CD14-positive monocyte (primary cell): ENCODE results near the gene P2RX2. TPM values are rescaled to one million over a fixed set of nuclear protein-coding genes. Genes with fewer than 3 reads are reported as not detected.

Source experiments
- DNase-seq, 3 donors: peaks; one replicate each; pipeline ENCODE4 v3.0.0-alpha.2; 2011 to 2022
- H2AFZ ChIP-seq: 2 replicates; pipeline ENCODE4 v1.6.0; 2012; ENCODE audit warnings: mild to moderate bottlenecking, low read depth, low read length, inconsistent platforms; ENCODE audit not compliant: insufficient read depth, poor library complexity, severe bottlenecking
- H3K27ac ChIP-seq, 2 donors: 1 replicate in 1 of 2; 2 replicates in 1 of 2; pipeline ENCODE4 v1.5.1; 2012 to 2013; ENCODE audit warnings: low read length in 2 of 2, control low read depth in 1 of 2, inconsistent platforms in 1 of 2, low read depth in 1 of 2, mild to moderate bottlenecking in 1 of 2
- H3K27me3 ChIP-seq, 2 donors: one replicate each; pipeline versions ENCODE4 v1.6.0 to v1.6.1; 2011 to 2013; ENCODE audit warnings: low read length in 2 of 2; ENCODE audit not compliant: control insufficient read depth in 2 of 2, insufficient read depth in 2 of 2
- H3K36me3 ChIP-seq, 2 donors: replicated peaks in 1 of 2; 1 replicate in 1 of 2; 2 replicates in 1 of 2; pipeline versions ENCODE4 v1.5.1 to v1.6.1; 2012 to 2013; ENCODE audit warnings: low read length in 2 of 2, control low read depth in 1 of 2, inconsistent platforms in 1 of 2, mild to moderate bottlenecking in 1 of 2; ENCODE audit not compliant: insufficient read depth in 2 of 2, control insufficient read depth in 1 of 2
- H3K4me1 ChIP-seq, 2 donors: 1 replicate in 1 of 2; 2 replicates in 1 of 2; pipeline versions ENCODE4 v1.5.1 to v1.6.1; 2012 to 2013; ENCODE audit warnings: low read length in 2 of 2, control low read depth in 1 of 2, inconsistent platforms in 1 of 2, mild to moderate bottlenecking in 1 of 2, moderate library complexity in 1 of 2; ENCODE audit not compliant: insufficient read depth in 2 of 2, control insufficient read depth in 1 of 2
- H3K4me2 ChIP-seq: replicated peaks from 2 replicates; pipeline ENCODE3; 2012; ENCODE audit warnings: low read length, moderate library complexity, mild to moderate bottlenecking; ENCODE audit not compliant: poor library complexity, severe bottlenecking; ENCODE audit errors: extremely low read depth
- H3K4me3 ChIP-seq, 3 experiments: fragments of 200-600 bp in 1 of 3; sonication (generic) in 1 of 3; replicated peaks in 1 of 3; 1 replicate in 2 of 3; 2 replicates in 1 of 3; pipeline ENCODE4 v1.5.1; 2011 to 2013; ENCODE audit warnings: low read length in 3 of 3, mild to moderate bottlenecking in 3 of 3, control low read depth in 2 of 3, low read depth in 2 of 3, inconsistent platforms in 1 of 3, moderate library complexity in 1 of 3
- H3K79me2 ChIP-seq: 2 replicates; pipeline ENCODE4 v1.6.0; 2012; ENCODE audit warnings: mild to moderate bottlenecking, control low read depth, inconsistent platforms, low read length, moderate library complexity; ENCODE audit not compliant: insufficient read depth
- H3K9ac ChIP-seq: 2 replicates; pipeline ENCODE4 v1.6.0; 2017; ENCODE audit warnings: low read length, mild to moderate bottlenecking; ENCODE audit not compliant: insufficient read depth, poor library complexity, severe bottlenecking
- H3K9me3 ChIP-seq, 2 donors: replicated peaks in 1 of 2; 1 replicate in 1 of 2; 2 replicates in 1 of 2; pipeline versions ENCODE4 v1.5.1 to v1.6.1; 2012 to 2013; ENCODE audit warnings: low read length in 2 of 2, control low read depth in 1 of 2; ENCODE audit not compliant: control insufficient read depth in 1 of 2, insufficient read depth in 1 of 2
- H4K20me1 ChIP-seq: 2 replicates; pipeline ENCODE4 v1.6.0; 2012; ENCODE audit warnings: mild to moderate bottlenecking, low read length, control low read depth, moderate library complexity; ENCODE audit not compliant: insufficient read depth
- H3K27ac Mint-ChIP-seq, 7 donors: one replicate each; pipeline ENCODE4 v1.8.0; 2020; ENCODE audit warnings: mild to moderate bottlenecking in 7 of 7, mixed read lengths in 7 of 7, moderate library complexity in 6 of 7, inconsistent platforms in 2 of 7
- H3K27me3 Mint-ChIP-seq, 3 donors: one replicate each; pipeline ENCODE4 v1.8.0; 2021 to 2022; ENCODE audit warnings: low read depth in 3 of 3, mild to moderate bottlenecking in 3 of 3, mixed read lengths in 3 of 3, moderate library complexity in 3 of 3, inconsistent platforms in 1 of 3
- H3K36me3 Mint-ChIP-seq, 2 donors: one replicate each; pipeline ENCODE4 v1.8.0; 2020; ENCODE audit warnings: mixed read lengths in 2 of 2, inconsistent platforms in 1 of 2, mild to moderate bottlenecking in 1 of 2
- H3K4me1 Mint-ChIP-seq: one replicate; pipeline ENCODE4 v1.8.0; 2020; ENCODE audit warnings: mild to moderate bottlenecking, mixed read lengths
- H3K4me3 Mint-ChIP-seq, 2 donors: one replicate each; pipeline ENCODE4 v1.8.0; 2020; ENCODE audit warnings: mild to moderate bottlenecking in 2 of 2, mixed read lengths in 2 of 2, moderate library complexity in 1 of 2
- H3K9me3 Mint-ChIP-seq, 7 donors: one replicate each; pipeline ENCODE4 v1.8.0; 2020 to 2022; ENCODE audit warnings: mixed read lengths in 7 of 7, mild to moderate bottlenecking in 6 of 7, moderate library complexity in 6 of 7, inconsistent platforms in 2 of 7
- CTCF ChIP-seq: fragments of 200-600 bp; IDR thresholded peaks from one replicate; pipeline ENCODE4 v1.8.0; 2022; ENCODE audit warnings: antibody characterized with exemption, mild to moderate bottlenecking
- WGBS: methylation state at CpG from one replicate; pipeline ENCODE4 v1.1.5; 2013; ENCODE audit warnings: missing lambda C conversion rate; ENCODE audit not compliant: insufficient coverage; 5-methylcytosine and 5-hydroxymethylcytosine counted together
- intact Hi-C, 2 donors: fragments of 100-400 bp; cut with micrococcal nuclease; formaldehyde crosslinking; loops; one replicate each; pipeline versions ENCODE4 v1.15.0 to v1.15.1; 2023
- polyA plus RNA-seq, 3 donors: library from polyadenylated mRNA; depleted of rRNA in 1 of 3; unstranded in 2 of 3; stranded (reverse) in 1 of 3; fragments of 300-500 nt in 2 of 3; fragments of >200 nt in 1 of 3; fragmentation: Illumina TruSeq in 2 of 3; gene quantifications; 1 replicate in 2 of 3; 2 replicates in 1 of 3; pipeline ENCODE4 v1.2.3, GENCODE V29; 2012 to 2021

P2RX2 gene
- polyA plus RNA-seq, 3 donors, result not detected

GRCh38 chr12:132624910-132625630 is 6.5 kb downstream of the P2RX2 start:
- intact Hi-C loops, result no loop called here
- H3K27me3 ChIP-seq, result peaks cover 0 to 12% of the 10 kb centered on the region in 2 donors
- no peaks in the 10 kb centered on the region for H3K9me3 ChIP-seq
- H3K27ac Mint-ChIP-seq, result no peak overlapping the region
- peaks cover 0 to 3% (median 0%) of the 10 kb centered on the region in 7 donors for H3K9me3 Mint-ChIP-seq
- TF ChIP-seq CTCF, result no peak
- no peaks in the 10 kb centered on the region for H3K4me1 ChIP-seq
- no peaks in the 10 kb centered on the region for H3K79me2 ChIP-seq
- no peak overlapping the region for H3K27ac ChIP-seq
- WGBS, result 86% methylated on average over 32 of the region's 32 CpGs
- H3K4me2 ChIP-seq, result no peak overlapping the region
- DNase-seq, result no peak
- no peak overlapping the region for H3K4me3 ChIP-seq
- H3K36me3 Mint-ChIP-seq, result peaks cover 36 to 50% of the 10 kb centered on the region in 2 donors
- peaks cover 27 to 36% of the 10 kb centered on the region in 2 donors for H3K36me3 ChIP-seq
- H3K4me1 Mint-ChIP-seq, result no peaks in the 10 kb centered on the region
- H3K9ac ChIP-seq, result no peak overlapping the region
- H3K4me3 Mint-ChIP-seq, result no peak overlapping the region
- peaks cover 11 to 21% (median 11%) of the 10 kb centered on the region in 3 donors for H3K27me3 Mint-ChIP-seq
- no peak overlapping the region for H2AFZ ChIP-seq
- H4K20me1 ChIP-seq, result no peaks in the 10 kb centered on the region

- Histone ChIP-seq H3K4me1 (no peaks in the 10 kb centered on the region), H3K9ac (no peak overlapping the region), H3K27ac (no peak overlapping the region), H3K4me3 (no peak overlapping the region), H3K4me2 (no peak overlapping the region), H3K79me2 (no peaks in the 10 kb centered on the region), H4K20me1 (no peaks in the 10 kb centered on the region), H2AFZ (no peak overlapping the region), H3K9me3 (no peaks in the 10 kb centered on the region), H3K27me3 (peaks cover 0 to 4% of the 10 kb centered on the region in 2 donors), H3K36me3 (peaks cover 30 to 44% of the 10 kb centered on the region in 2 donors)
- Mint-ChIP-seq H3K36me3 (peaks cover 43 to 58% of the 10 kb centered on the region in 2 donors), H3K4me3 (no peak overlapping the region), H3K9me3 (peaks cover 0 to 3% (median 0%) of the 10 kb centered on the region in 7 donors), H3K4me1 (no peaks in the 10 kb centered on the region), H3K27ac (no peak overlapping the region), H3K27me3 (peaks cover 2 to 13% (median 5%) of the 10 kb centered on the region in 3 donors)
- no peak for TF ChIP-seq CTCF
- 96% methylated on average over 23 of the region's 24 CpGs for WGBS
- DNase-seq, result no peak
- intact Hi-C loops, result no loop called here
Observed at GRCh38 chr12:132625731-132626430, 7.3 kb downstream of the P2RX2 start.
